ENCODE measurements around the gene OSMR. TPM values are rescaled to one million over a fixed set of nuclear protein-coding genes. Genes with fewer than 3 reads are reported as not detected.

The OSMR gene
- total and polyA plus RNA-seq, 2 of the 13 experiments (the other 11 are each of a cell fraction or from before 2014, with no cell fraction given) = 21.3 to 86.5 TPM

- TF ChIP-seq ZNF660 (CRISPR knock-in tag; IDR thresholded peaks at IDR 0.05; ENCODE audit: borderline replicate concordance, low read depth) (no peak), ZNF451 (CRISPR knock-in tag; IDR thresholded peaks at IDR 0.05) (0 out of 2 replicates have a peak, but pooled peaks have one; percentile 48), SMYD3 (CRISPR knock-in tag; IDR thresholded peaks at IDR 0.05) (no peak; the same call in 1 of the 2 replicates), HNRNPL (IDR thresholded peaks at IDR 0.05; ENCODE audit: low read depth, low read length) (no peak), NCOA2 (CRISPR knock-in tag; IDR thresholded peaks at IDR 0.05) (peak; percentile 85), AKAP8 (CRISPR knock-in tag; IDR thresholded peaks at IDR 0.05) (peak; percentile 47; the same call in 1 of the 2 replicates), ETV6 (CRISPR knock-in tag; conservative IDR thresholded peaks at IDR 0.05) (0 out of 2 replicates have a peak, but pooled peaks have one; percentile 25), HNRNPK (IDR thresholded peaks at IDR 0.05; ENCODE audit: low read depth, low read length, poor library complexity, severe bottlenecking) (peak; percentile 68), ZNF101 (CRISPR knock-in tag; IDR thresholded peaks at IDR 0.05; ENCODE audit: borderline replicate concordance, low read depth) (peak; percentile 66; the same call in 1 of the 2 replicates), ZNF891 (CRISPR knock-in tag; IDR thresholded peaks at IDR 0.05) (no peak), ZFP36L1 (CRISPR knock-in tag; IDR thresholded peaks at IDR 0.05) (peak; percentile 77; the same call in 1 of the 2 replicates), AGO1 (IDR thresholded peaks at IDR 0.05; ENCODE audit: low read depth, low read length, poor library complexity, severe bottlenecking) (peak; percentile 5), PREB (CRISPR knock-in tag; IDR thresholded peaks at IDR 0.05) (no peak), BRCA1 (CRISPR knock-in tag; IDR thresholded peaks at IDR 0.05) (peak; percentile 26; the same call in 1 of the 2 replicates), ZFP91 (CRISPR knock-in tag; IDR thresholded peaks at IDR 0.05; ENCODE audit: borderline replicate concordance) (peak; percentile 19; the same call in 1 of the 2 replicates), ZNF629 (CRISPR knock-in tag; conservative IDR thresholded peaks at IDR 0.05) (peak; percentile 66; the same call in 1 of the 2 replicates), RNF219 (CRISPR knock-in tag; IDR thresholded peaks at IDR 0.05) (no peak), DMTF1 (CRISPR knock-in tag; IDR thresholded peaks at IDR 0.05) (0 out of 2 replicates have a peak, but pooled peaks have one; percentile 52), RARA (CRISPR knock-in tag; IDR thresholded peaks at IDR 0.05) (peak; percentile 67)
Measured at GRCh38 chr5:38845526-38846378, at the start of gene OSMR (continued).
